ENCODE measurements around the gene ATP5IF1. TPM values are rescaled to one million over a fixed set of nuclear protein-coding genes. Genes with fewer than 3 reads are reported as not detected.
A peak's percentile ranks its signal among the peaks of the same experiment; 100 is the strongest.

Gene ATP5IF1
- total and polyA plus RNA-seq, 2 of the 13 experiments (the other 11 are each of a cell fraction or from before 2014, with no cell fraction given) = 97.7 to 131 TPM

DNA sequence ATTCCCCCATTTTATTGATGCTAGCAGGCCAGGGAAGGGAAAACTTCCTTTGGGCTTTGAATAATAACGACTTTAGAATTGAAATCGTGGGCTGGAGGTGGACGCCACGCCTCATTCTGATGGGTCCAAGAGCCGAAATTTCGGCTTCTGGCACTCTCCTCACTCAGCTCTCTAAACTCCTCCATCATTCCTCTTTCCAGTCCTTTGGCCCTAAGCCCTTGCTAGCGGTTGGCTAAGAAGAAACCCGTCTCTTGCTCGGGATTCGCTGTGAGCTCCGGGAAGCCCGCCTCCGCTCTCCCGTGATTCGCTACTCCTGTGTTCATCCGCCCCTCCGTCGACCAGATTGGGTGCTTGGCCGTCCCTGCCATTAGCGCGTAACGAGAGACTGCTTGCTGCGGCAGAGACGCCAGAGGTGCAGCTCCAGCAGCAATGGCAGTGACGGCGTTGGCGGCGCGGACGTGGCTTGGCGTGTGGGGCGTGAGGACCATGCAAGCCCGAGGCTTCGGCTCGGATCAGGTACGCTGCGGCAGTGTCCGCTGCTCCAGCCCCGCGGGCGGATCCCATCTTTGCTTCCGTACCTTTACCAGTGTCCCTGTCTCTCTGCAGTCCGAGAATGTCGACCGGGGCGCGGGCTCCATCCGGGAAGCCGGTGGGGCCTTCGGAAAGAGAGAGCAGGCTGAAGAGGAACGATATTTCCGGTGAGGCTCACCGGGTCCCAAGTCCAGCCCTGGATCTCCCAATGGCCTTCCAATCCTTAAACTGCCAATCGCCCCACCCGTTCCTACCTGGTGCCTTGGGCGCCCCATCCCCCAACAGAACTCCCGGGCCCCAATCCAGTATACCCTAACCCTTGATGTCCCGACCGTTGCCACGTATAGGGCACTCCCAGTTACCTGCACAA lies at the start of gene ATP5IF1 (continued):
- TF ChIP-seq, protein P1, sequence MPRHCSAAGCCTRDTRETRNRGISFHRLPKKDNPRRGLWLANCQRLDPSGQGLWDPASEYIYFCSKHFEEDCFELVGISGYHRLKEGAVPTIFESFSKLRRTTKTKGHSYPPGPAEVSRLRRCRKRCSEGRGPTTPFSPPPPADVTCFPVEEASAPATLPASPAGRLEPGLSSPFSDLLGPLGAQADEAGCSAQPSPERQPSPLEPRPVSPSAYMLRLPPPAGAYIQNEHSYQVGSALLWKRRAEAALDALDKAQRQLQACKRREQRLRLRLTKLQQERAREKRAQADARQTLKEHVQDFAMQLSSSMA (CRISPR knock-in tag; IDR thresholded peaks at IDR 0.05) = no peak
- TF ChIP-seq PAX8 (CRISPR knock-in tag; IDR thresholded peaks at IDR 0.05; ENCODE audit: borderline replicate concordance) = peak; percentile 94; the same call in 1 of the 2 replicates
- peak; percentile 75 for TF ChIP-seq SAFB2 (CRISPR knock-in tag; IDR thresholded peaks at IDR 0.05; ENCODE audit: borderline replicate concordance, low read depth)
- no peak for TF ChIP-seq ZMYM2 (CRISPR knock-in tag; IDR thresholded peaks at IDR 0.05)
- no peak; the same call in 1 of the 2 replicates for TF ChIP-seq DNMT3B (CRISPR knock-in tag; conservative IDR thresholded peaks at IDR 0.05)
- TF ChIP-seq, protein P2, sequence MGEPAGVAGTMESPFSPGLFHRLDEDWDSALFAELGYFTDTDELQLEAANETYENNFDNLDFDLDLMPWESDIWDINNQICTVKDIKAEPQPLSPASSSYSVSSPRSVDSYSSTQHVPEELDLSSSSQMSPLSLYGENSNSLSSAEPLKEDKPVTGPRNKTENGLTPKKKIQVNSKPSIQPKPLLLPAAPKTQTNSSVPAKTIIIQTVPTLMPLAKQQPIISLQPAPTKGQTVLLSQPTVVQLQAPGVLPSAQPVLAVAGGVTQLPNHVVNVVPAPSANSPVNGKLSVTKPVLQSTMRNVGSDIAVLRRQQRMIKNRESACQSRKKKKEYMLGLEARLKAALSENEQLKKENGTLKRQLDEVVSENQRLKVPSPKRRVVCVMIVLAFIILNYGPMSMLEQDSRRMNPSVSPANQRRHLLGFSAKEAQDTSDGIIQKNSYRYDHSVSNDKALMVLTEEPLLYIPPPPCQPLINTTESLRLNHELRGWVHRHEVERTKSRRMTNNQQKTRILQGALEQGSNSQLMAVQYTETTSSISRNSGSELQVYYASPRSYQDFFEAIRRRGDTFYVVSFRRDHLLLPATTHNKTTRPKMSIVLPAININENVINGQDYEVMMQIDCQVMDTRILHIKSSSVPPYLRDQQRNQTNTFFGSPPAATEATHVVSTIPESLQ (CRISPR knock-in tag; conservative IDR thresholded peaks at IDR 0.05) = no peak
- peak; percentile 48; the same call in 1 of the 2 replicates for TF ChIP-seq TBX2 (CRISPR knock-in tag; IDR thresholded peaks at IDR 0.05; ENCODE audit: borderline replicate concordance)
- TF ChIP-seq ZNF296 (CRISPR knock-in tag; conservative IDR thresholded peaks at IDR 0.05) = peak; percentile 80
- peak; percentile 87 for TF ChIP-seq ZNF138 (CRISPR knock-in tag; IDR thresholded peaks at IDR 0.05; ENCODE audit: low read depth)
- peak; percentile 68; the same call in 1 of the 2 replicates for TF ChIP-seq NAIF1 (CRISPR knock-in tag; IDR thresholded peaks at IDR 0.05; ENCODE audit: borderline replicate concordance)
- TF ChIP-seq JUN (CRISPR knock-in tag; IDR thresholded peaks at IDR 0.05) = peak; percentile 29
- TF ChIP-seq, protein P3, sequence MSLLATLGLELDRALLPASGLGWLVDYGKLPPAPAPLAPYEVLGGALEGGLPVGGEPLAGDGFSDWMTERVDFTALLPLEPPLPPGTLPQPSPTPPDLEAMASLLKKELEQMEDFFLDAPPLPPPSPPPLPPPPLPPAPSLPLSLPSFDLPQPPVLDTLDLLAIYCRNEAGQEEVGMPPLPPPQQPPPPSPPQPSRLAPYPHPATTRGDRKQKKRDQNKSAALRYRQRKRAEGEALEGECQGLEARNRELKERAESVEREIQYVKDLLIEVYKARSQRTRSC (CRISPR knock-in tag; IDR thresholded peaks at IDR 0.05; ENCODE audit: low read depth) = peak; percentile 61; the same call in 1 of the 2 replicates
- no peak for TF ChIP-seq ELF4 (CRISPR knock-in tag; IDR thresholded peaks at IDR 0.05; ENCODE audit: borderline replicate concordance)
- peak; percentile 89 for TF ChIP-seq REPIN1 (CRISPR knock-in tag; IDR thresholded peaks at IDR 0.05; ENCODE audit: borderline replicate concordance, low read depth)
- TF ChIP-seq RXRA (CRISPR knock-in tag; IDR thresholded peaks at IDR 0.05) = peak; percentile 63; the same call in 1 of the 2 replicates
- TF ChIP-seq MXI1 (IDR thresholded peaks at IDR 0.05; ENCODE audit: borderline replicate concordance, low read depth, low read length) = peak; percentile 62; the same call in 1 of the 3 replicates
- no peak for TF ChIP-seq NR1H2 (CRISPR knock-in tag; IDR thresholded peaks at IDR 0.05; ENCODE audit: borderline replicate concordance, low read depth)
- TF ChIP-seq, protein P4, sequence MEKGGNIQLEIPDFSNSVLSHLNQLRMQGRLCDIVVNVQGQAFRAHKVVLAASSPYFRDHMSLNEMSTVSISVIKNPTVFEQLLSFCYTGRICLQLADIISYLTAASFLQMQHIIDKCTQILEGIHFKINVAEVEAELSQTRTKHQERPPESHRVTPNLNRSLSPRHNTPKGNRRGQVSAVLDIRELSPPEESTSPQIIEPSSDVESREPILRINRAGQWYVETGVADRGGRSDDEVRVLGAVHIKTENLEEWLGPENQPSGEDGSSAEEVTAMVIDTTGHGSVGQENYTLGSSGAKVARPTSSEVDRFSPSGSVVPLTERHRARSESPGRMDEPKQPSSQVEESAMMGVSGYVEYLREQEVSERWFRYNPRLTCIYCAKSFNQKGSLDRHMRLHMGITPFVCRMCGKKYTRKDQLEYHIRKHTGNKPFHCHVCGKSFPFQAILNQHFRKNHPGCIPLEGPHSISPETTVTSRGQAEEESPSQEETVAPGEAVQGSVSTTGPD (CRISPR knock-in tag; IDR thresholded peaks at IDR 0.05) = no peak; the same call in 1 of the 2 replicates
- peak; percentile 86; the same call in 1 of the 2 replicates for TF ChIP-seq DR1 (CRISPR knock-in tag; IDR thresholded peaks at IDR 0.05)
- TF ChIP-seq KDM2A (CRISPR knock-in tag; IDR thresholded peaks at IDR 0.05; ENCODE audit: borderline replicate concordance, low read depth) = peak; percentile 77
- TF ChIP-seq AHR (CRISPR knock-in tag; IDR thresholded peaks at IDR 0.05) = peak; percentile 43; the same call in 1 of the 2 replicates
- TF ChIP-seq SMAD9 (CRISPR knock-in tag; IDR thresholded peaks at IDR 0.05) = no peak
- TF ChIP-seq ZBTB38 (CRISPR knock-in tag; IDR thresholded peaks at IDR 0.05) = peak; percentile 68
- TF ChIP-seq ZNF263 (CRISPR knock-in tag; IDR thresholded peaks at IDR 0.05) = peak; percentile 58; the same call in 1 of the 2 replicates
- TF ChIP-seq ADNP (CRISPR knock-in tag; IDR thresholded peaks at IDR 0.05) = no peak

Measured in HepG2 (cell line).